ENCODE data around the gene FAM210B. TPM values are rescaled to one million over a fixed set of nuclear protein-coding genes. Genes with fewer than 3 reads are reported as not detected.

FAM210B gene
- total and polyA plus RNA-seq, 2 of the 8 experiments (the other 6 are each of a cell fraction or from before 2014, with no cell fraction given), result 9.4 to 15.0 TPM

DNA sequence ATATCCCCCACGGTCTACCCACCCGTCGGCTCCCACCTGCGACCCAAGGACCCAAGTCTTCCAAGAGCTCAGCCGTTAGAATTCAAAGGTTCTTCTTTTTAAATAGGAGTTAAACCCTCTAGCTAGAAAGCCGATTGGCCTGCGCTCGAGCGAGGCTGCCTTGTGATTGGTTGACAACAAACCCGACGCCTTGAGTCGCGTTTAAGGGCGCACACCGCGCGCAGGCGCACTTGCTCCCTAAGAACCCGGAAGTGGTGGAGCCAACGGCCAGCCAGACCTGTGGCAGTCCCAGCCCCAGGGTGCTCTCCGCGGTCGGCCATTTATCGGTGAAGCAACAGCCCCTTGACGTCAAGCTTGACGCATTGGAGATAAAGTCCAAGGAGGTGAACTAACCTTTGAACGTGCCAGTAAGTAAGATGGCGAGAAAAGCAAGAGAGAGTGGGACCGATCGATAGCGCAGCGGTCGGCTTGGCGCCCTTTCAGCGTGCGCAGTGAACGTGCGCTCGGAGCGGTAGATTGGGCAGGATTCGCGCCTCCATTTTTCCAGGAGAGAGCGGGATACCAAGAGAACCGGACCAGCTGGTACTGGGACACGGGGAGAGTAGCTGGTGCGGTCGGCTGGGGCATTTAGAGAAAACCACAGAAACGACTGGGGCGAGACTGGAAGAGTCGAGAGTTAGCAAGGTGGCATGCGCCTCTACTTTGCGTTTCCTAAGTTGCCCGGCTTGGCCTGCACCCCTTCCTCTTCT, 33.5 kb downstream of the FAM210B start, which contains the start of the genes AURKA and CSTF1 (continued):
- TF ChIP-seq PHF8 (conservative IDR thresholded peaks at IDR 0.05; ENCODE audit: low read depth, low read length) (peak; percentile 63), TBP (IDR thresholded peaks at IDR 0.05; ENCODE audit: low read depth, low read length) (peak; percentile 62)

All from H1 (cell line).